Measurements from ENCODE around the gene NECTIN4.

- TF ChIP-seq CTCF (conservative IDR thresholded peaks at IDR 0.05; ENCODE audit: low read length) (no peak), EZH2phosphoT487 (IDR thresholded peaks at IDR 0.05; ENCODE audit: borderline replicate concordance, low read depth, low read length) (no peak)
Observed at GRCh38 chr1:161095230-161095629, 5.9 kb upstream of the NECTIN4 start.
